Fibroblast of mammary gland (primary cell): ENCODE results near the gene SOD1.
"Not testable (repeated sequence)": the region's sequence is repeated elsewhere in the genome, so short reads cannot be mapped to it uniquely, and the experiment has no call there.

Experiments used
- DNase-seq: peaks from one replicate; pipeline ENCODE4 v3.0.0-alpha.2; 2010; ENCODE audit warnings: low read depth
- H3K4me3 ChIP-seq: 2 replicates; pipeline ENCODE4 v1.5.1; 2011; ENCODE audit warnings: low read depth, mild to moderate bottlenecking, low read length, moderate library complexity; ENCODE audit not compliant: control insufficient read depth
- CTCF ChIP-seq: conservative IDR thresholded peaks from 2 replicates; pipeline ENCODE4 v1.5.1; 2011; ENCODE audit warnings: low read depth, low read length, inconsistent platforms; ENCODE audit not compliant: control insufficient read depth, insufficient read depth

Gene SOD1

GRCh38 chr21:31656199-31657095 lies 3.0 kb upstream of the SOD1 start:
- H3K4me3 ChIP-seq, result no peak overlapping the region
- TF ChIP-seq CTCF, result no peak
- DNase-seq, result peak; percentile 62

DNA sequence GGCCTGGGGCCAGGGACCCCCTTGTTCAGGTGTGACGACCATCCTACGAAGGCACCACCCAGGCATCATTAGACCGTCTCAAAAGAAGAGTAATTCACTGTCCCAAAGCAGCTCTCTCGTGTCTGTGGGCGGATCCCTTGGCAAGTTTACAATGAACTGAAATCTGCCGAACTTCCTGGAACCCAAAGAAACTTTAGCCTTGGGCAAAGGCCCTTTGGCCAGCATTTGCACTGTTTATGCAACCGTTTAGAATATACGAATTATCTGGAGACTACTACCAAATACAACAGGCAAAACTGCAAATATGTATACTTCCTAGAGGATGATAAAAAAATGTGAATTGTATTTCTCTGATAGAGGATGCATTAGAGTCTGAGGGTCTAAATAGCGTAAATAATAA lies 1.4 kb upstream of the SOD1 start:
- no peak for TF ChIP-seq CTCF
- H3K4me3 ChIP-seq, result no peak overlapping the region
- DNase-seq, result no peak

- H3K4me3 ChIP-seq, result peak overlapping the region; percentile 86
- no peak for TF ChIP-seq CTCF
- no peak for DNase-seq
Measured at GRCh38 chr21:31659286-31659535, 282 bp upstream of the SOD1 start.

DNA sequence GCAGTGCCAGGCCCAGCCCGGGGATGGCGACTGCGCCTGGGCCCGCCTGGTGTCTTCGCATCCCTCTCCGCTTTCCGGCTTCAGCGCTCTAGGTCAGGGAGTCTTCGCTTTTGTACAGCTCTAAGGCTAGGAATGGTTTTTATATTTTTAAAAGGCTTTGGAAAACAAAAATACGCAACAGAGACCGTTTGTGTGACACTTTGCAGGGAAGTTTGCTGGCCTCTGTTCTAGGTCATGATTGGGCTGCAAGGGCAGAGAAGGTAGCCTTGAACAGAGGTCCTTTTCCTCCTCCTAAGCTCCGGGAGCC lies 719 bp downstream of the SOD1 start:
- peak overlapping the region; percentile 86 for H3K4me3 ChIP-seq
- DNase-seq, result no peak

GRCh38 chr21:31660591-31660990 lies 1.1 kb downstream of the SOD1 start:
- no peak for TF ChIP-seq CTCF
- peak overlapping the region; percentile 86 for H3K4me3 ChIP-seq
- no peak for DNase-seq

More for the DNA sequence above, 719 bp downstream of the SOD1 start:
- TF ChIP-seq CTCF, result no peak

- H3K4me3 ChIP-seq, result no peak overlapping the region
- no peak for DNase-seq
- no peak for TF ChIP-seq CTCF
Measured at GRCh38 chr21:31663584-31664249, 4.2 kb downstream of the SOD1 start.

GRCh38 chr21:31665397-31665796 lies 5.9 kb downstream of the SOD1 start:
- H3K4me3 ChIP-seq, result no peak overlapping the region
- peak; percentile 50 for DNase-seq
- no peak for TF ChIP-seq CTCF

DNA sequence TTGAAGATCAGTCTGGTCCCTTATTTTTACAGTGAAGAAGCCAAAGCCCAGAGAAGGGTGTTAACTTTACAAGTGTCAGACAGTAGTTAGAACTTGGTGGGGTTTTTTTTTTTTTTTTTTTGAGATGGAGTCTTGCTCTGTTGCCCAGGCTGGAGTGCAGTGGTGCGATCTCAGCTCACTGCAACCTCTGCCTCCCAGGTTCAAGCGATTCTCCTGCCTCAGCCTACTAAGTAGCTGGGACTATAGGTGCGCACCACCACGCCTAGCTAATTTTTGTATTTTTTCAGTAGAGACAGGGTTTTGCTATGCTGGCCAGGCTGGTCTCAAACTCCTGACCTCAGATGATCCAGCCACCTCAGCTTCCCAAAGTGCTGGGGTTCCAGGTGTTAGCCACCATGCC lies 6.4 kb downstream of the SOD1 start:
- H3K4me3 ChIP-seq, DNase-seq: not testable (repeated sequence)
